Panc1 (cell line): ENCODE measurements around the gene RBM7. TPM values are rescaled to one million over a fixed set of nuclear protein-coding genes. Genes with fewer than 3 reads are reported as not detected.

Source experiments
- ATAC-seq: fragments of 200-7000 bp; cut with Tn5 transposase; 2 replicates; pipeline ENCODE4 v1.9.1; 2020; ENCODE audit warnings: mild to moderate bottlenecking, moderate library complexity
- BruUV-seq: library from RNA; stranded (reverse); fragments of 400-500 nt; replicated peaks from 2 replicates; lab custom pipeline; 2021; lab: Mats Ljungman, UMichigan
- CTCF ChIA-PET: fragments of 300-600 bp; sonication (Branson Sonifier 250); formaldehyde crosslinking; loops from one replicate; lab custom pipeline; 2022; ENCODE audit warnings: antibody characterized with exemption; lab: Charles Lee
- POLR2A ChIA-PET: fragments of 300-600 bp; sonication (Branson Sonifier 250); formaldehyde crosslinking; loops from one replicate; lab custom pipeline; 2022; ENCODE audit warnings: antibody characterized with exemption; lab: Charles Lee
- DNase-seq: peaks from one replicate; pipeline ENCODE4 v3.0.0-alpha.2; 2010; ENCODE audit warnings: low read depth, low spot score
- H3K27ac ChIP-seq: 2 replicates; pipeline ENCODE4 v1.5.1; 2011; ENCODE audit warnings: mild to moderate bottlenecking, low read length, inconsistent platforms
- H3K27me3 ChIP-seq: fragments of 200-500 bp; sonication (Bioruptor generic); 2 replicates; pipeline ENCODE4 v1.6.0; 2014; ENCODE audit warnings: low read length, inconsistent platforms; ENCODE audit not compliant: control insufficient read depth, insufficient read depth
- H3K36me3 ChIP-seq: fragments of 200-500 bp; sonication (Bioruptor generic); 2 replicates; pipeline ENCODE4 v1.5.1; 2014; ENCODE audit warnings: inconsistent platforms, mild to moderate bottlenecking, low read length, moderate library complexity; ENCODE audit not compliant: control insufficient read depth, insufficient read depth
- H3K4me1 ChIP-seq: 2 replicates; pipeline ENCODE4 v1.5.1; 2011; ENCODE audit warnings: inconsistent platforms, mild to moderate bottlenecking, low read length, moderate library complexity; ENCODE audit not compliant: control insufficient read depth, insufficient read depth
- H3K4me3 ChIP-seq, 2 experiments: 2 replicates each; pipeline ENCODE4 v1.5.1; 2011 to 2012; ENCODE audit warnings: low read depth in 2 of 2, low read length in 2 of 2, mild to moderate bottlenecking in 2 of 2, inconsistent platforms in 1 of 2, moderate library complexity in 1 of 2
- H3K9me3 ChIP-seq: fragments of 200-500 bp; sonication (Bioruptor generic); 2 replicates; pipeline ENCODE4 v1.5.1; 2014; ENCODE audit warnings: low read depth, mild to moderate bottlenecking, inconsistent platforms, low read length, moderate library complexity; ENCODE audit not compliant: control insufficient read depth, insufficient read depth
- CTCF ChIP-seq: fragments of 450-650 bp; IDR thresholded peaks from 2 replicates; pipeline ENCODE4 v1.5.1; 2017; ENCODE audit warnings: mild to moderate bottlenecking
- POLR2AphosphoS5 ChIP-seq: IDR thresholded peaks from 2 replicates; pipeline ENCODE4 v1.6.1; 2012; ENCODE audit warnings: mild to moderate bottlenecking, low read depth, low read length, moderate library complexity
- REST ChIP-seq, 2 experiments: IDR thresholded peaks; 2 replicates each; pipeline ENCODE4 v1.6.1; 2011 to 2012; ENCODE audit warnings: low read depth in 2 of 2, control low read depth in 1 of 2, low read length in 1 of 2, mild to moderate bottlenecking in 1 of 2, moderate library complexity in 1 of 2; ENCODE audit not compliant: insufficient read depth in 1 of 2
- SIN3A ChIP-seq: IDR thresholded peaks from 2 replicates; pipeline ENCODE4 v1.6.1; 2012; ENCODE audit warnings: low read depth, mild to moderate bottlenecking, low read length, moderate library complexity, borderline replicate concordance; ENCODE audit not compliant: insufficient read depth
- TCF7L2 ChIP-seq: IDR thresholded peaks from 2 replicates; pipeline ENCODE4 v1.6.1; 2011; ENCODE audit warnings: mild to moderate bottlenecking, low read depth, low read length, inconsistent platforms
- in situ Hi-C: cut with HindIII; loops from 2 replicates; pipeline ENCODE4 v1.10.0; 2016; ENCODE audit warnings: low sequenced_read_pairs, low pct_unique_long_range_greater_than_20kb
- intact Hi-C: fragments of 100-400 bp; cut with micrococcal nuclease; formaldehyde crosslinking; loops from one replicate; pipeline ENCODE4 v1.10.0; 2022; ENCODE audit not compliant: unreplicated experiment
- total RNA-seq: library from RNA; stranded (reverse); gene quantifications from one replicate; pipeline ENCODE4 v1.2.1, GENCODE V29; 2021; ENCODE audit not compliant: unreplicated experiment

Gene RBM7
- total RNA-seq, 1 experiment from 2014 or later, result 35.2 TPM

- DNase-seq (no peak), ATAC-seq (no peak)
- peaks cover 16% of the 10 kb centered on the region for H3K27me3 ChIP-seq
- intact Hi-C loops (no loop called here), in situ Hi-C loops (no loop called here)
- H3K9me3 ChIP-seq, result no peaks in the 10 kb centered on the region
- ChIA-PET CTCF (no interaction called here), POLR2A (no interaction called here)
- H3K4me1 ChIP-seq, result no peaks in the 10 kb centered on the region
- BruUV-seq, result no TSS peak
- H3K4me3 ChIP-seq, result no peak overlapping the region
- no peaks in the 10 kb centered on the region for H3K36me3 ChIP-seq
- TF ChIP-seq POLR2AphosphoS5 (no peak), SIN3A (no peak), CTCF (no peak), TCF7L2 (no peak), REST (IDR thresholded peaks at IDR 0.05; ENCODE audit: insufficient read depth in 1 of 2, low read depth in 2 of 2, low read length in 1 of 2) (no peak)
- H3K27ac ChIP-seq, result no peak overlapping the region
Measured at GRCh38 chr11:114379394-114380069, 20.9 kb upstream of the RBM7 start.

- no peak for ATAC-seq
- Histone ChIP-seq H3K4me1 (no peaks in the 10 kb centered on the region), H3K27me3 (peaks cover 3% of the 10 kb centered on the region; the same call in 1 of the 2 replicates), H3K4me3 (no peak overlapping the region), H3K36me3 (no peaks in the 10 kb centered on the region), H3K9me3 (no peaks in the 10 kb centered on the region), H3K27ac (no peak overlapping the region)
- no TSS peak for BruUV-seq
- POLR2A ChIA-PET, result no interaction called here
- in situ Hi-C loops (no loop called here), intact Hi-C loops (no loop called here)
- no peak for DNase-seq
- CTCF ChIA-PET, result no interaction called here
- no peak for TF ChIP-seq SIN3A
- TF ChIP-seq REST (IDR thresholded peaks at IDR 0.05; ENCODE audit: insufficient read depth in 1 of 2, low read depth in 2 of 2, low read length in 1 of 2), result no peak
- TF ChIP-seq POLR2AphosphoS5, result no peak
- no peak for TF ChIP-seq TCF7L2
Measured at GRCh38 chr11:114382509-114382908, 18.0 kb upstream of the RBM7 start.
